ENCODE data around the gene STK10. TPM values are rescaled to one million over a fixed set of nuclear protein-coding genes. Genes with fewer than 3 reads are reported as not detected.
A peak's percentile ranks its signal among the peaks of the same experiment; 100 is the strongest.

The STK10 gene
- total RNA-seq, 1 donor from 2014 or later = 14.5 TPM

- DNase-seq = peak; percentile 71
Observed at GRCh38 chr5:172007175-172008110, 180.6 kb downstream of the STK10 start.

- DNase-seq = peak; percentile 95
Observed at GRCh38 chr5:172006321-172007174, 181.5 kb downstream of the STK10 start, which contains the start of gene FBXW11. Gene FBXW11 (minus strand): TSS chr5:172006638. CDS start chr5:172006502, 136 bp downstream.

- no peak for DNase-seq
Observed at GRCh38 chr5:172005708-172006320, 182.2 kb downstream of the STK10 start.

GRCh38 chr5:172004824-172005237 lies 183.2 kb downstream of the STK10 start:
- peak; percentile 49 for DNase-seq

GRCh38 chr5:172003746-172004145 lies 184.3 kb downstream of the STK10 start:
- DNase-seq = no peak

GRCh38 chr5:172002840-172003512 lies 185.0 kb downstream of the STK10 start:
- no peak for DNase-seq

- DNase-seq = no peak
Observed at GRCh38 chr5:172002310-172002709, 185.7 kb downstream of the STK10 start.

- DNase-seq = no peak
Observed at GRCh38 chr5:171999877-172000276, 188.1 kb downstream of the STK10 start.

- DNase-seq = no peak
Observed at GRCh38 chr5:171999100-171999499, 188.9 kb downstream of the STK10 start.

- DNase-seq = no peak
Observed at GRCh38 chr5:171997011-171997410, 191.0 kb downstream of the STK10 start.

GRCh38 chr5:171992813-171993212 lies 195.2 kb downstream of the STK10 start:
- DNase-seq = no peak

GRCh38 chr5:171992305-171992704 lies 195.7 kb downstream of the STK10 start:
- DNase-seq = no peak

Other genes starting within 250 kb of the STK10 start
- 47.7 TPM for gene FBXW11, start 181.6 kb downstream of the STK10 start, total RNA-seq
- gene EFCAB9, start 5.9 kb upstream of the STK10 start, total RNA-seq = not detected
- gene UBTD2, start 95.5 kb upstream of the STK10 start, total RNA-seq = 42.5 TPM

All from skin of body (tissue), 2 donors.